IPS-18a (cell line): ENCODE measurements around the gene REPIN1.

ENCODE experiments used
- H3K27ac ChIP-seq: one replicate; pipeline ENCODE4 v1.5.1; 2013; ENCODE audit warnings: low read length
- H3K27me3 ChIP-seq: one replicate; pipeline ENCODE4 v1.6.1; 2013; ENCODE audit warnings: mild to moderate bottlenecking, low read length; ENCODE audit not compliant: control insufficient read depth, insufficient read depth
- H3K36me3 ChIP-seq: one replicate; pipeline ENCODE4 v1.6.1; 2013; ENCODE audit warnings: low read depth, low read length; ENCODE audit not compliant: control insufficient read depth
- H3K4me1 ChIP-seq: one replicate; pipeline ENCODE4 v1.6.1; 2013; ENCODE audit warnings: low read depth, low read length; ENCODE audit not compliant: control insufficient read depth
- H3K4me3 ChIP-seq: one replicate; pipeline ENCODE4 v1.5.1; 2013; ENCODE audit warnings: low read length
- H3K9ac ChIP-seq: one replicate; pipeline ENCODE4 v1.6.1; 2013; ENCODE audit warnings: mild to moderate bottlenecking, low read length, moderate library complexity
- H3K9me3 ChIP-seq: one replicate; pipeline ENCODE4 v1.6.1; 2013; ENCODE audit warnings: low read depth, low read length; ENCODE audit not compliant: control insufficient read depth

REPIN1 gene

GRCh38 chr7:150406567-150407421, 38.2 kb downstream of the REPIN1 start:
- Histone ChIP-seq H3K9me3 (no peaks in the 10 kb centered on the region), H3K36me3 (peaks cover 12% of the 10 kb centered on the region), H3K4me3 (peak overlapping the region; percentile 73), H3K27ac (no peak overlapping the region), H3K4me1 (peaks cover 41% of the 10 kb centered on the region), H3K27me3 (no peaks in the 10 kb centered on the region), H3K9ac (no peak overlapping the region)

DNA sequence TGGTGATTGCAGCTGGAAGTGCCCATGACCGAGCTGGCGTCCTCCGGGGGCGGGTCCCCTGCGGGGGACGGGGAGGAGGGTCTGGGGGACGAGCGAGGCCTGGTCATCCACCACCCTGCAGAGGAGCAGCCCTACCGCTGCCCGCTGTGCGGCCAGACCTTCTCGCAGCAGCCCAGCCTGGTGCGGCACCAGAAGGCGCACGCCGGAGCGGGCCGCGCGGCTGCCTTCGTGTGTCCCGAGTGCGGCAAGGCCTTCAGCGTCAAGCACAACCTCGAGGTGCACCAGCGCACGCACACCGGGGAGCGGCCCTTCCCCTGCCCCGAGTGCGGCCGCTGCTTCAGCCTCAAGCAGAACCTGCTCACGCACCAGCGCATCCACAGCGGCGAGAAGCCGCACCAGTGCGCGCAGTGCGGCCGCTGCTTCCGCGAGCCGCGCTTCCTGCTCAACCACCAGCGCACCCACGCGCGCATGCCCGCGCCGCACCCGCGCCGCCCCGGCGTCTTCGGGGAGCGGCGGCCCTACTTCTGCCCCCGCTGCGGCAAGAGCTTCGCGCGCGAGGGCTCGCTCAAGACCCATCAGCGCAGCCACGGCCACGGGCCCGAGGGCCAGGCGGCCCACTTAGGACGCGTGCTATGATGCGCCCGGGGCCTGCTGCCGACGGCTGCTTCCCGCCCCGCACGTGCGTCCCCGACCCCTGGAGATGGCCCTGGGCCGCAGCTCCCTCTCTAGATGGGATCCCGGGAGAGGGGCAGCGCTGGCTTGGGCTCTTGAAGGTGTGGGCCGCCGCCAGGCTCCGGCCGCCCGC, 39.2 kb downstream of the REPIN1 start:
- Histone ChIP-seq H3K4me1 (peaks cover 31% of the 10 kb centered on the region), H3K9ac (no peak overlapping the region), H3K27ac (no peak overlapping the region), H3K27me3 (no peaks in the 10 kb centered on the region), H3K9me3 (no peaks in the 10 kb centered on the region), H3K4me3 (no peak overlapping the region), H3K36me3 (peaks cover 12% of the 10 kb centered on the region)

DNA sequence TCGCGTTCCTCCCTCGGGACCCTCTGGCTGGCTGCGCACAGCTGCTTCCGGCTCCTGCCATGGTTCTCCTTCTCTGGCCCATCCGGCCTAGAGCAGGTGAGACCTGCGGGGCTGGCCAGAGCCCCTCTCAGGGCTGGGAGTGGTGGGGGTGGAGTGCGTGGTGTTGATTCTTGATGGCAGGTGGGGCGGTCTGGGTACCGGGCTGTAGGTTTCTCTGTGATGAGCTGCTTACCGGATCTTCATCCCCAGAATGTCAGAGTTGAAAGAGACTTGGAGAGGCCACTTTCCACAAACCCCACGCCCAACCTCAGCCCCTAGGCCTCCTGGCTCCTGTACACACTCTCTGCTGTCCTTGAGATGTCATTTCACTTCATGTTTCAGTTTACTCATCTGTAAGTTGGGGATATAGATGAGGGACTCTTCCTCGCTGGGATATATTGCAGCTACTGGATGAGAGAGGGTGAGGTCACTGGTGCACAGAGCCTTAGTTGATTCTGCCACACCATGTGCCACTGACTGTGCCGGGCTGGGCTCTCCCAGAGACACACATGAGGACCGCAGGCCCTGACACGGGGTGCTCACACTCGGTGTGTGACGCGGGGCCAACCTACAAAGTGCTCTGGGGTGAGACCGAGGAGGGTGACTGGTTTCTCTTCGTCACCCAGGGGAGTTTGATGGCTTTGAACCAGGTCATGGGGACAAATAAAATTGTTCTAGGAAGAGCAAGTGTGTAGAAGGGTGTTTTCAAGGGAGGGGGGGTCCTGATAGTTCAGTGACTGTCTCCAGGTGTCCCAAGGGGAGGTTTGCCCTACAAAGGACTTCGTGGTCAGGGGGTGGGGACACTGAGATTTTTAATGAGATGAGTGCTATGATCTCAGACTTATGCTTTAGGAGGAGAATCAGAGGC, 40.0 kb downstream of the REPIN1 start:
- no peak overlapping the region for H3K9ac ChIP-seq
- H3K36me3 ChIP-seq: peaks cover 12% of the 10 kb centered on the region
- H3K4me3 ChIP-seq: no peak overlapping the region
- H3K4me1 ChIP-seq: peaks cover 22% of the 10 kb centered on the region
- H3K27ac ChIP-seq: no peak overlapping the region
- H3K27me3 ChIP-seq: no peaks in the 10 kb centered on the region
- H3K9me3 ChIP-seq: no peaks in the 10 kb centered on the region

- H3K27ac ChIP-seq: no peak overlapping the region
- H3K27me3 ChIP-seq: no peaks in the 10 kb centered on the region
- peaks cover 12% of the 10 kb centered on the region for H3K36me3 ChIP-seq
- H3K9me3 ChIP-seq: no peaks in the 10 kb centered on the region
- H3K4me1 ChIP-seq: peaks cover 14% of the 10 kb centered on the region
- H3K9ac ChIP-seq: no peak overlapping the region
- no peak overlapping the region for H3K4me3 ChIP-seq
These were observed 40.8 kb downstream of the REPIN1 start for GRCh38 chr7:150409300-150410030.

DNA sequence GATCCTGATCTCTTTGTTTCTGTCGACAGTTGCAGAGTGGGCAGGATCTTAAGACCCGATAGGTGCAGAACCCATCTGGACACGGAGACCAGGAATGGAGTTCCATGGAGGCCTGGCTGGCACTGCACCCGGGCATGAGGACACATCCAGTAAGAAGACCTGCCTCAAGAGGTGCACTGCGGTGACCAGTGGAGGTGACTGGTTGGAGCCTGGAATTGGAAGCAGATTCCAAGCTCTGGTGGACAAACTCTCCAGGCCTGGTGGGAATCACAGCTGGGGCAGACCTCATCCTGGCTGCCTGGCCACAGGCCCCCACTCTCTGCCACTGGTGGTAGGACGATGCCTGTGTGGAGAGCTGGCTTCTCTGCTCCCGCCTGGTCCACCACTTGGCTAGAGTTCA, 41.5 kb downstream of the REPIN1 start:
- Histone ChIP-seq H3K9me3 (no peaks in the 10 kb centered on the region), H3K4me3 (no peak overlapping the region), H3K9ac (no peak overlapping the region), H3K27ac (no peak overlapping the region), H3K36me3 (peaks cover 12% of the 10 kb centered on the region), H3K27me3 (no peaks in the 10 kb centered on the region), H3K4me1 (peaks cover 11% of the 10 kb centered on the region)

DNA sequence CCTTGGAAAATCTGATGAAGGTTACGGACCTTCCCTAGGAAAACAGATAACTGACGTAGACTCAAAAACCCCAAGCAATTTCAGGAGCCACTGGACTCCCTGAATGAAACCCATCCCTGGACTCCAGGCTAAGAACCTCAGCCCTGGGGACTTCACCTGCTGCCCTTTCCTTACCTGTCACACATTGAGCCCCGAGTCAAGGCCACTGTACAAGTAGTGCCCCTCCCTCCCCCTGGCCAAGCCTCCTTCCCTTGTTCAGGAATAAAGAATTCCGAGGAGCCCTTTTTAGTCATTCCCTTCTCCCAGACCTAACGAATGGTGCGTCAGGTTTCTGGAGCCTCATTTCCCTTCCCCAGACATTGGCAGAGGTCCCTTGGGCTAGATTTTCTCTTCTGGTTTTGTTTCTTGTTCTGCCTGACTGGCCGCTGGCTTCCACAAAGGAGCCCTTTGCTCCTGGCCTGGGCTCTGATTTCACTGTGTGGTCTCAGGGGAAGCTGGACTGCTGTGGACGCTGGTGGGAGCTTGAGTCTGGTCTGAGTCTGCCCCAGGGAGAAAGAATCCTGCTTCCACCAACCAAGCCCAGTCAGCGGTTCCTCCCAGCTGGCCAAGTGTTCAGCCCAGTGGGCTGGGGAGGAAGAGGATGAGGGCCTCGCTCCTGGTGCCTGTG, 42.2 kb downstream of the REPIN1 start:
- H3K27ac ChIP-seq: no peak overlapping the region
- H3K36me3 ChIP-seq: peaks cover 12% of the 10 kb centered on the region
- no peak overlapping the region for H3K9ac ChIP-seq

DNA sequence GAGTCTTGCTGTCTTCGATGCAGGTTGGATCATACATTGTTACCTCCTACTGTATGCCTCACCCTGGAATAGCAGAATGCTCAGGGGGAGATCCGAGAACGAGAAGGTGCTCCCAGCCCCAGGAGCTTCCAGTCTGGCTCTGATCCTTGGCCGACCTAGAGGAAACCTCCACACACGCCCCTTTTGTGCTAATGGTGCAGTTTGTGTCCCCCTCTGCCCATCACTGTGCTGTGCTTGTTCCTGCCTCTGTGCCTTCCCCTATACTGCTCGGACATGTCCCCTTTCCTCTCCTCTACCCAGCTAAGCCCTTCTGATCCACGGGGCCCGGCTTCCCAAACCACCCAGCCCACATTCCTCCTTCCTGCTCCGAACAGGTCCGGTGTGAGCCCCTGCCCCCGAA, 43.0 kb downstream of the REPIN1 start:
- Histone ChIP-seq H3K36me3 (peaks cover 12% of the 10 kb centered on the region), H3K9me3 (no peaks in the 10 kb centered on the region), H3K27ac (no peak overlapping the region), H3K27me3 (no peaks in the 10 kb centered on the region), H3K9ac (no peak overlapping the region), H3K4me3 (no peak overlapping the region), H3K4me1 (peaks cover 5% of the 10 kb centered on the region)

More for the DNA sequence above, 42.2 kb downstream of the REPIN1 start:
- Histone ChIP-seq H3K27me3 (no peaks in the 10 kb centered on the region), H3K9me3 (no peaks in the 10 kb centered on the region), H3K4me3 (no peak overlapping the region), H3K4me1 (peaks cover 11% of the 10 kb centered on the region)

GRCh38 chr7:150412016-150412415, 43.4 kb downstream of the REPIN1 start:
- no peak overlapping the region for H3K27ac ChIP-seq
- no peak overlapping the region for H3K4me3 ChIP-seq
- H3K27me3 ChIP-seq: no peaks in the 10 kb centered on the region
- H3K4me1 ChIP-seq: peaks cover 1% of the 10 kb centered on the region
- H3K36me3 ChIP-seq: peaks cover 12% of the 10 kb centered on the region
- no peaks in the 10 kb centered on the region for H3K9me3 ChIP-seq
- H3K9ac ChIP-seq: no peak overlapping the region

DNA sequence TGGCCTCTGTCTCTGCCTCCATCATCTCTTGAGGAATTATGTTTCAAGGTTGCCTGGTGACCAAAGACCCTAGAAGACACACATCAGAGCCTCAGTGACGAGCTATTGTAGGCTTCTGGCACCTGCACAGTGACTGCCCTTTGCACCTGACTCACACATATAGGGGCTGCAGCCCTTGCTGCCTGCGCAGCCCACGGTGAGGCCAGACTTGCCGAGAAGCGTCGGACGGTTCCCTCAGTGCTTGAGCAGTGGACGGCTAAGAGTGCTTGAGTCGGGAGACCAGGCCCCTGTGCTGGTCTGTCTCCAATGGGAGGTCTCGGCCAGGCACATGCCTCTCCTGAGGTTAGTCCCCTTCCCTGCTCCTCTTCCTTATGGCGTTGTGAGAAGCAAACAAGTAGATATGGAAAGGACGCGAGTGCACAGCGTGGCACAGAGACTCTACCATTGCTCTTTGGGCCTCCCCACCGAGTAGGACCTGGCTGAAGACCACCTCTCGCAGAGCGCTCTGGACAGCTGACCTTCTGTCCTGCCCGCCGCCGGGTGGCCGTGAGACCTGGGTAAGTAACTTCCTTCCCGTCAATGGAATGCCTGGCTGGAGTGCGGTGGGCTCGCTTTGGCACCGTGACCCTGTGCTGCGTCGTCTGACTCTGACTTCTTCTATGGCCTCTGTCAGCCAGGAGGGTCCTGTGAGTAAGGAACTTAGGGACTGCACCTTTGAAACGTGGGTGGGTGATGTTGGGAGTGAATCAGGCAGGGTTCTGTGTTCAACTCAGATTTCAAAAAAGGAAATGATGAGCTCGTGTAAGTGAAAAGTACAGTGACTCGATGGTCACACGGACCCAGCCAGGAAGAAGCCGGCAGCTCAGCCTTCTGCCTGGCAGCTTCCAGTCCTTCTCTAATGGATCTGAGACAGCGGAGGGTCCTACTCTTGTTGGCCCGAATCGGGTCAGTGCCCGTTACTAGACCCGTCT, 44.2 kb downstream of the REPIN1 start:
- H3K4me3 ChIP-seq: no peak overlapping the region
- H3K9me3 ChIP-seq: no peaks in the 10 kb centered on the region
- no peak overlapping the region for H3K9ac ChIP-seq
- H3K27ac ChIP-seq: no peak overlapping the region
- H3K4me1 ChIP-seq: no peaks in the 10 kb centered on the region
- no peaks in the 10 kb centered on the region for H3K27me3 ChIP-seq
- peaks cover 12% of the 10 kb centered on the region for H3K36me3 ChIP-seq
